Measurements from ENCODE around the gene GNB1L. TPM values are rescaled to one million over a fixed set of nuclear protein-coding genes. Genes with fewer than 3 reads are reported as not detected.

Gene GNB1L
- total and polyA plus RNA-seq, 9 of the 15 experiments (the other 6 are each of a cell fraction or from before 2014, with no cell fraction given): 0.56 to 50.5 (median 10.2) TPM

DNA sequence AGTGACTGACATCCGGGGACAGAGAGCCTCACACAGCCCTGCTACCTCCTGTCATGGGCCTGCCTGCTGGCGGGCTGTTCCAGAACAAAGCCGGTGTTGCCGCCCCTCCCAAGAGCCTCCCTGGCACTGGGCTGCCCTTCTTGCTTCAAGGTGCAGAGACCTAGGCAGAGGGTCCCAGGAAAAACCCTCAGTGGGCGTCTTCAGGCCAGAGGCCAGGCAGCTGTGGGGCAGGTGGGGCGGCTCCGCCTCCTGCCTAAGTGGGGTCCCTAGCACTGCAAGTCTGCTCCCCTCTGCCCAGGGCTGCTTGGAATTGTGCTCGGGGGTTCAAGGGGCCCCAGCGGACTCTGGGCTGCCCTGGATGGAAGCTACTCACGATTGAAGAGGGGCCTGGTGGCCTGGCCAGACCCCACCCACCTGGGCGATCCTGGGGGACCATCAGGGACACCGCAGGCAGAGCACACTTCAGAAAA is 20.4 kb upstream of the GNB1L start (continued):
- no peak for TF ChIP-seq MYC (IDR thresholded peaks at IDR 0.05; ENCODE audit: low read depth, low read length)
- 0 out of 2 replicates have a peak, but pooled peaks have one; percentile 17 for TF ChIP-seq MYC (CRISPR knock-in tag; IDR thresholded peaks at IDR 0.05; ENCODE audit: borderline replicate concordance, low read depth)
- no peak for TF ChIP-seq JUNB (CRISPR knock-in tag; conservative IDR thresholded peaks at IDR 0.05)
- TF ChIP-seq RBM34 (IDR thresholded peaks at IDR 0.05; ENCODE audit: borderline replicate concordance, insufficient read depth, low read length): no peak
- TF ChIP-seq FOXA1 (IDR thresholded peaks at IDR 0.05; ENCODE audit: borderline replicate concordance): no peak
- TF ChIP-seq PHB (CRISPR knock-in tag; IDR thresholded peaks at IDR 0.05): 0 out of 2 replicates have a peak, but pooled peaks have one; percentile 33
- no peak for TF ChIP-seq TGIF2 (CRISPR knock-in tag; IDR thresholded peaks at IDR 0.05)
- TF ChIP-seq ZNF133 (CRISPR knock-in tag; IDR thresholded peaks at IDR 0.05): no peak
- no peak for TF ChIP-seq GTF2A2 (tag; IDR thresholded peaks at IDR 0.05)
- no peak for TF ChIP-seq POLR2H (tag; IDR thresholded peaks at IDR 0.05; ENCODE audit: low read depth)
- TF ChIP-seq ETS2 (tag; IDR thresholded peaks at IDR 0.05; ENCODE audit: borderline replicate concordance, poor library complexity, severe bottlenecking): no peak
- TF ChIP-seq WHSC1 (IDR thresholded peaks at IDR 0.05; ENCODE audit: low read length): peak; percentile 21
- TF ChIP-seq ZBTB7A (IDR thresholded peaks at IDR 0.05; ENCODE audit: borderline replicate concordance, control insufficient read depth, low read depth, low read length): peak; percentile 10; the same call in 1 of the 2 replicates
- TF ChIP-seq ZNF165 (CRISPR knock-in tag; IDR thresholded peaks at IDR 0.05; ENCODE audit: borderline replicate concordance): no peak
- TF ChIP-seq ZNF124 (CRISPR knock-in tag; IDR thresholded peaks at IDR 0.05): no peak
- 0 out of 2 replicates have a peak, but pooled peaks have one; percentile 7 for TF ChIP-seq PHF8 (IDR thresholded peaks at IDR 0.05; ENCODE audit: borderline replicate concordance, low read length)
- no peak for TF ChIP-seq ZBTB40 (IDR thresholded peaks at IDR 0.05)
- 0 out of 2 replicates have a peak, but pooled peaks have one; percentile 6 for TF ChIP-seq ZBTB40 (CRISPR knock-in tag; IDR thresholded peaks at IDR 0.05)
- TF ChIP-seq POLR3G (IDR thresholded peaks at IDR 0.05; ENCODE audit: extremely low read depth, insufficient read length, insufficient replicate concordance): no peak
- no peak for TF ChIP-seq KHSRP (IDR thresholded peaks at IDR 0.05)
